GM23248 (cell line): ENCODE data around the gene PERCC1. TPM values are rescaled to one million over a fixed set of nuclear protein-coding genes. Genes with fewer than 3 reads are reported as not detected.

Experiments
- DNase-seq: peaks from one replicate; pipeline ENCODE4 v3.0.0-alpha.2; 2015
- H2AFZ ChIP-seq: fragments of 200-600 bp; sonication (generic); 2 replicates; pipeline ENCODE4 v1.6.1; 2016; ENCODE audit warnings: antibody characterized with exemption
- H3F3A ChIP-seq: fragments of 200-600 bp; sonication (generic); 2 replicates; pipeline ENCODE4 v1.6.1; 2016; ENCODE audit warnings: mild to moderate bottlenecking, antibody characterized with exemption, mixed run types; ENCODE audit not compliant: insufficient read depth
- H3K27ac ChIP-seq: fragments of 200-600 bp; sonication (generic); 2 replicates; pipeline ENCODE4 v1.5.1; 2016; ENCODE audit warnings: mild to moderate bottlenecking
- H3K27me3 ChIP-seq: fragments of 200-600 bp; sonication (generic); replicated peaks from 2 replicates; pipeline ENCODE4 v1.6.1; 2016; ENCODE audit warnings: mild to moderate bottlenecking; ENCODE audit not compliant: insufficient read depth
- H3K36me3 ChIP-seq: fragments of 200-600 bp; sonication (generic); 2 replicates; pipeline ENCODE4 v1.6.1; 2016; ENCODE audit warnings: low read depth, mild to moderate bottlenecking
- H3K4me1 ChIP-seq: fragments of 200-600 bp; sonication (generic); 2 replicates; pipeline ENCODE4 v1.6.1; 2016; ENCODE audit warnings: mild to moderate bottlenecking; ENCODE audit not compliant: insufficient read depth
- H3K4me2 ChIP-seq: fragments of 200-600 bp; sonication (generic); one replicate; pipeline ENCODE4 v1.6.1; 2016; ENCODE audit warnings: mild to moderate bottlenecking; ENCODE audit not compliant: unreplicated experiment
- H3K4me3 ChIP-seq: fragments of 200-600 bp; sonication (generic); 2 replicates; pipeline ENCODE4 v1.5.1; 2016; ENCODE audit warnings: mild to moderate bottlenecking
- H3K79me2 ChIP-seq: fragments of 200-600 bp; sonication (generic); 2 replicates; pipeline ENCODE4 v1.6.1; 2016; ENCODE audit warnings: mild to moderate bottlenecking; ENCODE audit not compliant: insufficient read depth
- H3K9ac ChIP-seq: fragments of 200-600 bp; sonication (generic); 2 replicates; pipeline ENCODE4 v1.6.1; 2016; ENCODE audit warnings: mild to moderate bottlenecking
- H3K9me2 ChIP-seq: fragments of 200-600 bp; sonication (generic); 2 replicates; pipeline ENCODE4 v1.6.1; 2016; ENCODE audit warnings: mixed run types, mild to moderate bottlenecking, moderate library complexity; ENCODE audit not compliant: insufficient read depth
- H3K9me3 ChIP-seq: fragments of 200-600 bp; sonication (generic); one replicate; pipeline ENCODE4 v1.6.1; 2017; ENCODE audit warnings: low read depth
- H4K20me1 ChIP-seq: fragments of 200-600 bp; sonication (generic); 2 replicates; pipeline ENCODE4 v1.6.0; 2016; ENCODE audit not compliant: insufficient read depth
- EZH2 ChIP-seq: fragments of 200-600 bp; sonication (generic); IDR thresholded peaks from 2 replicates; pipeline ENCODE4 v1.6.1; 2018; ENCODE audit warnings: antibody characterized with exemption, mild to moderate bottlenecking; ENCODE audit not compliant: insufficient read depth, poor library complexity, severe bottlenecking
- EZH2phosphoT487 ChIP-seq: fragments of 200-600 bp; sonication (generic); IDR thresholded peaks from 2 replicates; pipeline ENCODE4 v1.6.1; 2018; ENCODE audit warnings: antibody characterized with exemption, moderate library complexity, mild to moderate bottlenecking, low read depth; ENCODE audit not compliant: insufficient read depth
- WGBS, 2 experiments: methylation state at CpG; one replicate each; pipeline ENCODE4 v1.1.6; 2015 to 2017; ENCODE audit warnings: low lambda C conversion rate in 2 of 2, low coverage in 1 of 2; ENCODE audit errors: missing lambda C conversion rate in 2 of 2; 5-methylcytosine and 5-hydroxymethylcytosine counted together
- in situ Hi-C: fragments of 300-500 bp; cut with MboI; formaldehyde crosslinking; loops from 2 replicates; pipeline ENCODE4 v1.15.0; 2020
- polyA plus RNA-seq: library from polyadenylated mRNA; unstranded; fragments of >200 nt; fragmentation: Nextera tagmentation; extraction: Ambion mirVana; gene quantifications from 2 replicates; pipeline ENCODE4 v1.2.1, GENCODE V29; 2016
- total RNA-seq: library from RNA; depleted of rRNA; stranded (reverse); fragments of >200 nt; shearing (Covaris generic); gene quantifications from 2 replicates; pipeline ENCODE4 v1.2.3, GENCODE V29; 2014

The PERCC1 gene
- total and polyA plus RNA-seq, 2 experiments from 2014 or later = not detected

DNA sequence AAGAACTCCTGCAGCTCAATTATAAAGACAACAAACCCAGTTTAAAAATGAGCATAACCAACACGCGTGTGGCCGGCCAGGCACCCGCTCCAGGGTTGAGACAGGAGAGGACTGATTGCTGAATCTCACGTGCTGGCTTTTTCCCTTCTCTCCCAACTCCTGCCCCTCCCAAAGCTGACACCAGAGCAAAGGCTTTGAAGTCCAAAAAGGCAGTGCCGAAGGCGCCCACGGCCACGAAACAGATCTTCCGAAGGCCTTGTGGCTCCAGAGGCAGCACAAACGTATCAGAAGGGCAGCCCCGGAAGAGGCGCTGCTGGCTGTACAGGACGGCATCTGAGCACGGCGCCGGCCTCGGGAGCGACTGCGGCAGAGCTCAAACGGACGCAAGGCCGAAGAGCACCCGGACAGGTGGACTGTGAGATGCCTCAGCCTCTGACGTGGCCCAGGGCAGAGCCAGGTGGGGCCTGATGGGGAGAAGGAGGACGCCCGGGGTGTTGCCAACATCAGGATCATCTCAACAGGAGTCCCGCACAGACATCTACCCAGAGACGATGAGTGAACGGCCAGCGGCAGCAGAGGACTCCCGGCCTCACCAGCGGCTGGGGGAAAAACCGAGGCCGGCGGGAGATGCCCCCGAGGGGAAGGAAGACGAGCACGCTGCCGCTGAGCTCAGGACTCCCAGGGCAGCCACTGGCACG lies 33.5 kb downstream of the PERCC1 start:
- Histone ChIP-seq H3K9ac (no peak overlapping the region), H3K27ac (no peak overlapping the region), H3K27me3 (no peaks in the 10 kb centered on the region), H3K36me3 (no peaks in the 10 kb centered on the region), H2AFZ (no peak overlapping the region), H3K9me3 (no peaks in the 10 kb centered on the region), H4K20me1 (no peaks in the 10 kb centered on the region), H3K4me2 (no peak overlapping the region), H3K4me1 (no peaks in the 10 kb centered on the region), H3K9me2 (no peaks in the 10 kb centered on the region), H3K79me2 (peaks cover 24% of the 10 kb centered on the region), H3K4me3 (no peak overlapping the region), H3F3A (no peaks in the 10 kb centered on the region)
- no peak for TF ChIP-seq EZH2phosphoT487
- TF ChIP-seq EZH2 = no peak
- 88 to 89% methylated on average over 35 to 41 of the region's 41 CpGs for WGBS, 2 experiments
- no peak for DNase-seq
- in situ Hi-C loops = no loop called here

DNA sequence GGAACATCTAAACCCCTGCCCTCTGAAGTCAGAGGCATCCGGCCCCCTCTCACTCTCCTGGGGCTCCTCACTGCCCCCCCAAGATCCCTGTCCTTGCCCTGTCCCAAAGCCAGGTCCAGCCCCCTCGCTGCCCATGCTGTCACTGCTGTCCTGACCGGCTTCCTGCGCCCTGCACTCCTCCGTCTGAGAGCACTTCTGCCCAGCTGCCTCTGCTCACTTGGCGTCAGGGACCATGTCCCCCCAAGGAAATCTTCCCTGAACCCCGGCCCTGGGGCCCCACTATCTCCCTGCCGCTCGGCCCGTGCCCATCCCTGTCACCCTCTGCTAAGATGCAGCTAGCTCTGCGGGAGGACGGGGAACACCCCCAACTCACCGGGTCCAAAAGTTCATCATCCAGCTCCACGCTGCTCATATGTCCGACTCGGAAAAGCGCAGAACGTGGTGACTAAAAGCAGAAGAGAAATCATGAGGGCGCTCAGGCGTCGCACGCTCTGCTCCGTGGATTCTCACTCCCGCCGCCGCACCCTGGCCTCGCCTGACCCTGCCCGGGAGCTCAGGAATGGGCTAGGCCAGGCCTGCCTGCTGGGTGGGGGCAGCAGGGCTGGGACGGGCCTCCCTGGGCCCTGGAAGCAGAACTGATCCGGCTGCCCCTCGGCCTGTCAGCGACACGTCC lies 34.2 kb downstream of the PERCC1 start:
- DNase-seq = no peak
- Histone ChIP-seq H3K9me3 (no peaks in the 10 kb centered on the region), H2AFZ (no peak overlapping the region), H3K4me1 (no peaks in the 10 kb centered on the region), H3K9me2 (no peaks in the 10 kb centered on the region), H3K79me2 (peaks cover 31% of the 10 kb centered on the region), H3K36me3 (no peaks in the 10 kb centered on the region), H3K4me2 (no peak overlapping the region), H3K9ac (no peak overlapping the region), H3F3A (no peaks in the 10 kb centered on the region), H3K27me3 (no peaks in the 10 kb centered on the region), H4K20me1 (no peaks in the 10 kb centered on the region), H3K4me3 (no peak overlapping the region), H3K27ac (no peak overlapping the region)
- in situ Hi-C loops = no loop called here
- 91% methylated on average over 32 to 33 of the region's 33 CpGs for WGBS, 2 experiments
- TF ChIP-seq EZH2phosphoT487 = no peak
- TF ChIP-seq EZH2 = no peak

DNA sequence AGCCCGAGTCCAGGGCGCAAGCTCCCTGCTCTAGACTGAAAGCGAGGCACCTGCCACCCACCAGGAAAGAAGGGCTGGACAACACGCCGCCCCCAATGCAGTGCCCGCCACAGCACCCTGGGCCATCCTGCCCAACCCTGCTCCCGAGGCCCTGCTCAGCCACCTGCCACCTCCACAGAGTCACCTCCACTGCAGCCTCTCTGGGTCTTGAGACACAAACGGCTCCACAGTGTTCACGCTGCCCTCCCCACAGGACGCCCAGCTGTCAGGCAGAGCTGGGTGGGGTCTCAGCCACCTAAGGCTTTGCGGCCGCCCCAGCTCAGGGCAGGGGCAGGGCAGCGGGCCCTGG lies 34.7 kb downstream of the PERCC1 start:
- Histone ChIP-seq H3K27me3 (no peaks in the 10 kb centered on the region), H3K27ac (no peak overlapping the region), H2AFZ (no peak overlapping the region), H3K79me2 (peaks cover 36% of the 10 kb centered on the region), H4K20me1 (no peaks in the 10 kb centered on the region), H3K9me2 (no peaks in the 10 kb centered on the region), H3K4me1 (peaks cover under 1% of the 10 kb centered on the region; the same call in 1 of the 2 replicates), H3K4me3 (no peak overlapping the region), H3K9me3 (no peaks in the 10 kb centered on the region), H3F3A (no peaks in the 10 kb centered on the region), H3K9ac (no peak overlapping the region), H3K4me2 (no peak overlapping the region), H3K36me3 (no peaks in the 10 kb centered on the region)
- in situ Hi-C loops = no loop called here
- no peak for DNase-seq
- WGBS, 2 experiments = 91 to 94% methylated on average over 13 of the region's 13 CpGs
- no peak for TF ChIP-seq EZH2
- no peak for TF ChIP-seq EZH2phosphoT487

DNA sequence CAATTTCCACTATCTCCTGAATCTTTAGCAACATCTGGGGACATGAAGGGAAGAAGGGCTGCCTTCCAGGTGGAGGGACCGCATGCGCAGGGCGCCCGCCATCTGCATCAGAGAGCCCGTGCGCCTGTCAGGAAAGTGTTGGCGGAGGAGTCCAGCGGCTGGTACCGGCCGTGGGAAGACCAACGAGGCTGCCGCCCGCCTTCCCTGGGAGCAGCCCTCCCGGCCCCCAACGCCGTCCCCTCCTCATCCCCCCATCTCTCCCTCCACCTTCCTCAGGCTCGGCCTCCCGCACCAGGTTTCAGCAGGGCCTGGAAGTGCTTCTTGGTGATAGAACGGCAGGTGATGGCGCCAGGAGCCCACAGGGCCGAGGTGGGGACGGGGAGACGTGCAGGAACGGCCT lies 35.2 kb downstream of the PERCC1 start:
- Histone ChIP-seq H3K4me3 (no peak overlapping the region), H3K36me3 (no peaks in the 10 kb centered on the region), H3K9ac (no peak overlapping the region), H3K79me2 (peaks cover 41% of the 10 kb centered on the region), H3K9me2 (no peaks in the 10 kb centered on the region), H4K20me1 (no peaks in the 10 kb centered on the region), H3K27me3 (no peaks in the 10 kb centered on the region), H3K9me3 (no peaks in the 10 kb centered on the region), H3K4me2 (no peak overlapping the region), H3F3A (no peaks in the 10 kb centered on the region), H3K4me1 (peaks cover 5% of the 10 kb centered on the region), H2AFZ (no peak overlapping the region), H3K27ac (no peak overlapping the region)
- WGBS, 2 experiments = 92 to 93% methylated on average over 12 to 24 of the region's 24 CpGs
- TF ChIP-seq EZH2 = no peak
- TF ChIP-seq EZH2phosphoT487 = no peak
- in situ Hi-C loops = no loop called here
- DNase-seq = no peak
